Measurements from ENCODE around the gene RHOT2. TPM values are rescaled to one million over a fixed set of nuclear protein-coding genes. Genes with fewer than 3 reads are reported as not detected.

The RHOT2 gene
- total and polyA plus RNA-seq, 10 of the 15 experiments (the other 5 are each of a cell fraction or from before 2014, with no cell fraction given) = 3.7 to 174 (median 69.8) TPM

DNA sequence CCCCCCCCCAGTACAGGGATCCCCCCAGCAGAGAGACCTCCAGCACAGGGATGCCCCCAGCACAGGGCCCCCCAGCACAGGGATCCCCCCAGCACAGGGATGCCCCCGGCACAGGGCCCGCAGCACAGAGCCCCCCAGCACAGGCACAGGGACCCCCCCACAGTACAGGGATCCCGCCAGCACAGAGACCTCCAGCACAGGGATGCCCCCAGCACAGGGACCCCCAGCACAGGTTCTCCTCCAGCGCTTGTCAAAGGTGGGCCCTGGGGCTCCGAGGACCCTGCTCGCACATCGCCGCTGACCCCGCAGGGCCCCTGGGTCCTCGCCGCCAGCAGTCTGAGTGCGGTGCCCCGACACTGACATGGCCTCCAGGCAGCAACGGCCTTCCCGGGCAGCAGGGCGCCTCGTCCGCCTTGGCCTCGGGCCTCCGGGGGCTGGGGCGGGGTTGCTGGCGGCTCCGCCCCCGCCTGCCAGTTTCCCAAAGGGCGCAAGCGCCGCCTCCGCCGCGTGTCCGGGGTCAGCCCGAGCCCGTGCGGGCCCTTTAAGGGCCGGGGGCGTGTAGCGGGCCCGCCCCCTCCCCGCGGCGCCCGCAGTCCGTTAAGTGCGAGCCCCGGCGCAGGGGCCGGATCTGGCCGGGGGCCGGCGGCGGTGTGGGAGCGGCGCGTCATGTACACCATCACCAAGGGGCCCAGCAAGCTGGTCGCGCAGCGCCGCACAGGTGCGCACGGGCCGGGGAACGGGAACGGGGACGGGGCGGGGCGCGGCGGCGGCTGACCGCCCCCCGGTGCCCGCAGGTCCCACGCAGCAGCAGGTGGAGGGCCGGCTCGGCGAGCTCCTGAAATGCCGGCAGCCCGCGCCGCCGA lies 26.4 kb upstream of the RHOT2 start, which contains the start of gene MCRIP2 (continued):
- TF ChIP-seq TBL1XR1 (IDR thresholded peaks at IDR 0.05; ENCODE audit: low read depth, low read length) (no peak), GATAD2B (conservative IDR thresholded peaks at IDR 0.05; ENCODE audit: low read depth) (peak; percentile 93; the same call in 1 of the 2 replicates), HDGF (IDR thresholded peaks at IDR 0.05) (no peak), TAF1 (IDR thresholded peaks at IDR 0.05; ENCODE audit: borderline replicate concordance, low read depth, low read length) (no peak), ASH2L (IDR thresholded peaks at IDR 0.05; ENCODE audit: borderline replicate concordance, low read depth) (no peak), KLF5 (IDR thresholded peaks at IDR 0.05; ENCODE audit: partially characterized antibody) (peak; percentile 41), BACH1 (IDR thresholded peaks at IDR 0.05; ENCODE audit: borderline replicate concordance) (peak; percentile 70), POU2F2 (IDR thresholded peaks at IDR 0.05; ENCODE audit: borderline replicate concordance, low read depth, low read length) (peak; percentile 53; the same call in 2 of the 3 replicates), HCFC1 (IDR thresholded peaks at IDR 0.05; ENCODE audit: low read length) (no peak), STAT1 (conservative IDR thresholded peaks at IDR 0.05) (no peak), NFYB (IDR thresholded peaks at IDR 0.05; ENCODE audit: insufficient read depth, low read depth, low read length) (no peak), IKZF2 (IDR thresholded peaks at IDR 0.05) (no peak; a peak in 1 of 4 replicates), SIN3A (IDR thresholded peaks at IDR 0.05; ENCODE audit: low read depth, low read length) (peak; percentile 68), ZNF217 (IDR thresholded peaks at IDR 0.05) (no peak), ATF7 (IDR thresholded peaks at IDR 0.05; ENCODE audit: low read depth) (no peak), ESRRA (IDR thresholded peaks at IDR 0.05; ENCODE audit: low read length) (no peak), CBFB (IDR thresholded peaks at IDR 0.05; ENCODE audit: low read depth) (no peak)
- TF ChIP-seq, protein P1, sequence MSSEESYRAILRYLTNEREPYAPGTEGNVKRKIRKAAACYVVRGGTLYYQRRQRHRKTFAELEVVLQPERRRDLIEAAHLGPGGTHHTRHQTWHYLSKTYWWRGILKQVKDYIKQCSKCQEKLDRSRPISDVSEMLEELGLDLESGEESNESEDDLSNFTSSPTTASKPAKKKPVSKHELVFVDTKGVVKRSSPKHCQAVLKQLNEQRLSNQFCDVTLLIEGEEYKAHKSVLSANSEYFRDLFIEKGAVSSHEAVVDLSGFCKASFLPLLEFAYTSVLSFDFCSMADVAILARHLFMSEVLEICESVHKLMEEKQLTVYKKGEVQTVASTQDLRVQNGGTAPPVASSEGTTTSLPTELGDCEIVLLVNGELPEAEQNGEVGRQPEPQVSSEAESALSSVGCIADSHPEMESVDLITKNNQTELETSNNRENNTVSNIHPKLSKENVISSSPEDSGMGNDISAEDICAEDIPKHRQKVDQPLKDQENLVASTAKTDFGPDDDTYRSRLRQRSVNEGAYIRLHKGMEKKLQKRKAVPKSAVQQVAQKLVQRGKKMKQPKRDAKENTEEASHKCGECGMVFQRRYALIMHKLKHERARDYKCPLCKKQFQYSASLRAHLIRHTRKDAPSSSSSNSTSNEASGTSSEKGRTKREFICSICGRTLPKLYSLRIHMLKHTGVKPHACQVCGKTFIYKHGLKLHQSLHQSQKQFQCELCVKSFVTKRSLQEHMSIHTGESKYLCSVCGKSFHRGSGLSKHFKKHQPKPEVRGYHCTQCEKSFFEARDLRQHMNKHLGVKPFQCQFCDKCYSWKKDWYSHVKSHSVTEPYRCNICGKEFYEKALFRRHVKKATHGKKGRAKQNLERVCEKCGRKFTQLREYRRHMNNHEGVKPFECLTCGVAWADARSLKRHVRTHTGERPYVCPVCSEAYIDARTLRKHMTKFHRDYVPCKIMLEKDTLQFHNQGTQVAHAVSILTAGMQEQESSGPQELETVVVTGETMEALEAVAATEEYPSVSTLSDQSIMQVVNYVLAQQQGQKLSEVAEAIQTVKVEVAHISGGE (CRISPR knock-in tag; IDR thresholded peaks at IDR 0.05) = no peak
- TF ChIP-seq, protein P2, sequence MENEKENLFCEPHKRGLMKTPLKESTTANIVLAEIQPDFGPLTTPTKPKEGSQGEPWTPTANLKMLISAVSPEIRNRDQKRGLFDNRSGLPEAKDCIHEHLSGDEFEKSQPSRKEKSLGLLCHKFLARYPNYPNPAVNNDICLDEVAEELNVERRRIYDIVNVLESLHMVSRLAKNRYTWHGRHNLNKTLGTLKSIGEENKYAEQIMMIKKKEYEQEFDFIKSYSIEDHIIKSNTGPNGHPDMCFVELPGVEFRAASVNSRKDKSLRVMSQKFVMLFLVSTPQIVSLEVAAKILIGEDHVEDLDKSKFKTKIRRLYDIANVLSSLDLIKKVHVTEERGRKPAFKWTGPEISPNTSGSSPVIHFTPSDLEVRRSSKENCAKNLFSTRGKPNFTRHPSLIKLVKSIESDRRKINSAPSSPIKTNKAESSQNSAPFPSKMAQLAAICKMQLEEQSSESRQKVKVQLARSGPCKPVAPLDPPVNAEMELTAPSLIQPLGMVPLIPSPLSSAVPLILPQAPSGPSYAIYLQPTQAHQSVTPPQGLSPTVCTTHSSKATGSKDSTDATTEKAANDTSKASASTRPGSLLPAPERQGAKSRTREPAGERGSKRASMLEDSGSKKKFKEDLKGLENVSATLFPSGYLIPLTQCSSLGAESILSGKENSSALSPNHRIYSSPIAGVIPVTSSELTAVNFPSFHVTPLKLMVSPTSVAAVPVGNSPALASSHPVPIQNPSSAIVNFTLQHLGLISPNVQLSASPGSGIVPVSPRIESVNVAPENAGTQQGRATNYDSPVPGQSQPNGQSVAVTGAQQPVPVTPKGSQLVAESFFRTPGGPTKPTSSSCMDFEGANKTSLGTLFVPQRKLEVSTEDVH (IDR thresholded peaks at IDR 0.05; ENCODE audit: low read depth, partially characterized antibody) = no peak
- TF ChIP-seq, protein P3, sequence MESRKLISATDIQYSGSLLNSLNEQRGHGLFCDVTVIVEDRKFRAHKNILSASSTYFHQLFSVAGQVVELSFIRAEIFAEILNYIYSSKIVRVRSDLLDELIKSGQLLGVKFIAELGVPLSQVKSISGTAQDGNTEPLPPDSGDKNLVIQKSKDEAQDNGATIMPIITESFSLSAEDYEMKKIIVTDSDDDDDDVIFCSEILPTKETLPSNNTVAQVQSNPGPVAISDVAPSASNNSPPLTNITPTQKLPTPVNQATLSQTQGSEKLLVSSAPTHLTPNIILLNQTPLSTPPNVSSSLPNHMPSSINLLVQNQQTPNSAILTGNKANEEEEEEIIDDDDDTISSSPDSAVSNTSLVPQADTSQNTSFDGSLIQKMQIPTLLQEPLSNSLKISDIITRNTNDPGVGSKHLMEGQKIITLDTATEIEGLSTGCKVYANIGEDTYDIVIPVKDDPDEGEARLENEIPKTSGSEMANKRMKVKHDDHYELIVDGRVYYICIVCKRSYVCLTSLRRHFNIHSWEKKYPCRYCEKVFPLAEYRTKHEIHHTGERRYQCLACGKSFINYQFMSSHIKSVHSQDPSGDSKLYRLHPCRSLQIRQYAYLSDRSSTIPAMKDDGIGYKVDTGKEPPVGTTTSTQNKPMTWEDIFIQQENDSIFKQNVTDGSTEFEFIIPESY (IDR thresholded peaks at IDR 0.05) = no peak
- TF ChIP-seq, protein P4, sequence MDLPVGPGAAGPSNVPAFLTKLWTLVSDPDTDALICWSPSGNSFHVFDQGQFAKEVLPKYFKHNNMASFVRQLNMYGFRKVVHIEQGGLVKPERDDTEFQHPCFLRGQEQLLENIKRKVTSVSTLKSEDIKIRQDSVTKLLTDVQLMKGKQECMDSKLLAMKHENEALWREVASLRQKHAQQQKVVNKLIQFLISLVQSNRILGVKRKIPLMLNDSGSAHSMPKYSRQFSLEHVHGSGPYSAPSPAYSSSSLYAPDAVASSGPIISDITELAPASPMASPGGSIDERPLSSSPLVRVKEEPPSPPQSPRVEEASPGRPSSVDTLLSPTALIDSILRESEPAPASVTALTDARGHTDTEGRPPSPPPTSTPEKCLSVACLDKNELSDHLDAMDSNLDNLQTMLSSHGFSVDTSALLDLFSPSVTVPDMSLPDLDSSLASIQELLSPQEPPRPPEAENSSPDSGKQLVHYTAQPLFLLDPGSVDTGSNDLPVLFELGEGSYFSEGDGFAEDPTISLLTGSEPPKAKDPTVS (IDR thresholded peaks at IDR 0.05; ENCODE audit: low read depth, low read length) = no peak

Measured in GM12878 (cell line).